Stimulated activated CD4-positive, alpha-beta T cell treated with anti-CD3 and anti-CD28 coated beads, Interleukin-4, amount 100 ng/mL, for 4 hours (primary cell): ENCODE results near the gene HAPSTR1.

Experiments
- DNase-seq, 2 experiments: peaks; one replicate each; pipeline ENCODE4 v3.0.0-alpha.2; 2020

Gene HAPSTR1

DNA sequence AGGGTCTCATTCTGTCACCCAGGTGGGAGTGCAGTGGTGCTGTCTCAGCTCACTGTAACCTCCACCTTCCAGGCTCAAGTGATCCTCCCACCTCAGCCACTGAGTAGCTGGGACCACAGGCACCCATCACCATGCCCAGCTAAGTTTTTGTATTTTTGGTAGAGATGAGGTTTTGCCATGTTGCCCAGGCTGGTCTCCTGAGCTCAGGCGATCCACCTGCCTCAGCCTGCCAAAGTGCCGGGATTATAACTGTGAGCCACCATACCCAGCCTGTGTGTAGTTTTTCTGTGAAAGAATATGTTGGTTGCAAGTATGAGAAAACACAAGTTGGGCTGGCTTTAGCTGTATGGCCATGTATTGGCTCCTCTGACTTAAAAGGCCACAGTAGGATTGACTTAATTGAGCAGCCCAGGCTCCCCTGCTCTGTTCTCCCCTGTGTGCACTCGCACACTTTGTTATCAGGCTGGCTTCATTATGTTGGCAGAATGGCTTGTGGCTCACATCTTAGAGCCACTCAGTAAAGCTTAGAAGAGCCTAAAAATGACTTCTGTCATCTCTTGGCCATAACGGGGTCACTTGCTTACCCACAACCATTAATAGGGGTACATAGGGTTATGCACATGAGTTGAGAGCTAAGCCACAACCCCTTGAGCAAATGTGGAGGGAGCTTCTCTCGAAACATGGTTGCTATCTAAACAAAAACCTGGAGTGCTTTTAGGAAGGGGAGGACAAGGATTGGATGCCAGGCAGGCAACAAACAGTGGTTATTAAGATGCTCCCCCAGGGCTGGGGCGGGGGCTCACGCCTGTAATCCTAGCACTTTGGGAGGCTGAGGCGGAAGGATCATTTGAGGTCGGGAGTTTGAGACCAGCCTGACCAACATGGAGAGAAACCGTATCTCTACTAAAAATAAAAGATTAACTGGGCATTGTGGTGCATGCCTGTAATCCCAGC, 6.1 kb downstream of the HAPSTR1 start:
- DNase-seq, result no peak

DNA sequence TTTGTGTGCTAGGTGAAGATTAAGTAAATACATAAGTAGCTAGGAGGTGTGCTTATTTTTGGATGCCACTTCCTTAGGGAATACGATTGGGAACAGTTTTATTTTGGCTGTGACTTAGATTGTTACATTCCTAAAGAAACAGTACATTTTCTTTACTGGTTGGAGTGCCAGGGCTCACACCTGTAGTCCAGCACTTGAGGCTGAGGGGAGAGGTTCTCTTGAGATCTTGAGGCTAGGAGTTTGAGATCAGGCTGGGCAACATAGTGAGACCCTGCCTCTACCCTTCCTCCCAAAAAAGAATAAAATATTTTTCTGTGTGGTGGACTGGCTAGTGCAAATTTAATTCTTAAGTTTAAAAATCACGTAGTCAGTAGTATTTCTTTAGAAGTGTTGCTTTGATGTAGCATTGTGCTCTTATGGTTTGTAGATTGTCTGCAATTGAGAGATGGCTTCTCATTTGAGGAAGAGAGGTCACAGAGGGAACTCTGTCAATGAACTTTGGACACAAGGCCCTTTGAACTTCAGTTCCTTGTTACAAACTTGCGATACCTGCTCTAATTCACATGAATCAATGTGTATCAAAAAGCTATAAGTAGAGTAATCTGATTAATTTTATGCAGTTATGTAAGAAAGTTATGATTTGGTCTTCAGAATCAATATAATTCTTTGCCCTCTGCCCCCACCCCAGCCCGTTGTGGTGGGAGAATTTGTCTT, 7.1 kb downstream of the HAPSTR1 start:
- DNase-seq, result no peak

DNA sequence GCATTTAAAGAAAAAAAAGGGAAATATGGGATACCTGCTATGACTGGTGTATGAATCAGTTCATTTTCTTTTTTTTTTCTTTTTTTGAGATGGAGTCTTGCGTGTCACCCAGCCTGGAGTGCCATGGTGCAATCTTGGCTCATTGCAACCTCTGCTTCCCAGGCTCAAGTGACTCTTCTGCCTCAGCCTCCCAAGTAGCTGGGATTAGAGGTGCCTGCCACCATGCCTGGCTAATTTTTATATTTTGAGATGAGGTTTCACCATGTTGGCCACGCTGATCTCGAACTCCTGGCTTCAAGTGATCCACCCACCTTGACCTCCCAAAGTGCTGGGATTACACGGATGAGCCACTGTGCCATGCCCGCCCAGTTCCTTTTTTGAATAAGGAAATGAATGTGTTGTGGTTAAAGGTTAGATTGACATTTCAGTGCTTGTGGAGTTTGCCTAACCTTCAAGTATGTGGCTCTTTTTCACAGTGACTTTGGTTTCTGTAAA, 7.7 kb downstream of the HAPSTR1 start:
- DNase-seq, result no peak

DNA sequence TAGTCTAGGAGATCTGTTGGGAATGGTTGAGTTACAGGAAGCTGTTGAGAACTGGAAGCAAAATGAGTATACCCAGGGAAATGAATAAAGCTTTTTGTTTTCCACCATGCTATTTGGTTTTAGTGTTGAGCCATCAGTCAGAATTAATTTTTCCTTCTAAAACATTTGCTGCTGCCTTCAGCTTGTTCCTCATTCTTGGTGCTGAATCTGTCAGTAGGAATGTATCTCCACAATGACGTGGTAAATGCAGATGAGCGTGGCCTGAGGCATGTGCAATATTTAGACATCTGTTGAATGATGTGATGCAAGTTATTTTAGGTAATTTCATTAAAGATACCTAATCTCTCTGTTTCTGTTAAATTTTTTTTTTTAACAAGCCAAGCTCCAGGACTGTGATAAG, 10.9 kb downstream of the HAPSTR1 start:
- no peak for DNase-seq

DNA sequence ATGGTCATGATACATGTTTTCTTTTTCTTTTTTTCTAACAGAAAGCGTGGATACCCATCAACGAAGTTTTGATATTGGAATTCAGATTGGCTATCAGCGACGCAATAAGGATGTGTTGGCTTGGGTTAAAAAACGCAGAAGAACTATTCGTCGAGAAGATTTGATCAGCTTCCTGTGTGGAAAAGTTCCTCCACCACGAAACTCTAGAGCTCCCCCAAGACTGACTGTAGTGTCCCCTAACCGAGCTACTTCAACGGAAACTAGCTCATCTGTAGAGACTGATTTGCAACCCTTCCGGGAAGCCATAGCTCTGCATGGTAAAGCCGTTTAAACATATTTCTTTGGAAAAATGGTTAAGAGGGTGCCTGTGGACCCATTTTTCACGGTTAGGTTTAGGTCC, 11.5 kb downstream of the HAPSTR1 start:
- DNase-seq, result no peak

DNA sequence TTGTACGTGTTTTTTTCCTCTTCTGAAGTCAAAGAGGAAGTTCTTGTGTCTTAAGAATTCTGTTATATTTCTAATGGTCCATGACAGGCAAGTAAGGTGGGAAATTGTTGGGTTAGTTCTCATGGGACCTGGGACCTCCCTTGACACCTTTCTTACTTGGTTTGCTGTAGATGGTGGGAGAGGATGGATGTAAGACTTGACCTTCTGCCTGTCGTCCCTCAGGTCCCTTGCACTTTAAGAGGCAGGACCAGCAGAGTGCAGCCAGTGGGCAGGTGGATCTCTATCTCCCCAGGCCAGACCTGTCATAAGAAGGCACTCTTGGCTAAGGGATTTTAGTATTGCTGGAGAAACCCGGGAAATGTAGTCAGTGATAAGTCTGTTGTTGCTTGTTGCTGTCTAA, 12.1 kb downstream of the HAPSTR1 start:
- DNase-seq, result no peak

DNA sequence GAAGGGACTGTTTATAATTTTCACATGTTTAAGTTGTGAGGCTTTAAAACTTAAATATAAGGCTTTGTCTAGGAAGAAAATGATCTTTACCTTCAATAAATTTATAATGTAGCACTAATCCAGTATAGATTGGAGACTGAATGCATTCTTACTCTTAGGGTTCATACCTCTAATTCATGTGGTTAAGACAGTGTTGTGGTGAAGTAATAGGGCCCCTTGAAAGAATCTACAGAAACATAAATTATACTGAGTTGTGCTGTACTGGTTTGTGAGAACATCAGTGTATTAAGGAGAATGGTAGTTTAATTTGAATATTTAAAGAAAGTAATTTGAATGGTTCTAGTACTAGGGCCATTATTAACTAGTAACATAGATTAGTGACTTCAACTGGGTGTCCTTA, 13.7 kb downstream of the HAPSTR1 start:
- DNase-seq, result no peak

DNA sequence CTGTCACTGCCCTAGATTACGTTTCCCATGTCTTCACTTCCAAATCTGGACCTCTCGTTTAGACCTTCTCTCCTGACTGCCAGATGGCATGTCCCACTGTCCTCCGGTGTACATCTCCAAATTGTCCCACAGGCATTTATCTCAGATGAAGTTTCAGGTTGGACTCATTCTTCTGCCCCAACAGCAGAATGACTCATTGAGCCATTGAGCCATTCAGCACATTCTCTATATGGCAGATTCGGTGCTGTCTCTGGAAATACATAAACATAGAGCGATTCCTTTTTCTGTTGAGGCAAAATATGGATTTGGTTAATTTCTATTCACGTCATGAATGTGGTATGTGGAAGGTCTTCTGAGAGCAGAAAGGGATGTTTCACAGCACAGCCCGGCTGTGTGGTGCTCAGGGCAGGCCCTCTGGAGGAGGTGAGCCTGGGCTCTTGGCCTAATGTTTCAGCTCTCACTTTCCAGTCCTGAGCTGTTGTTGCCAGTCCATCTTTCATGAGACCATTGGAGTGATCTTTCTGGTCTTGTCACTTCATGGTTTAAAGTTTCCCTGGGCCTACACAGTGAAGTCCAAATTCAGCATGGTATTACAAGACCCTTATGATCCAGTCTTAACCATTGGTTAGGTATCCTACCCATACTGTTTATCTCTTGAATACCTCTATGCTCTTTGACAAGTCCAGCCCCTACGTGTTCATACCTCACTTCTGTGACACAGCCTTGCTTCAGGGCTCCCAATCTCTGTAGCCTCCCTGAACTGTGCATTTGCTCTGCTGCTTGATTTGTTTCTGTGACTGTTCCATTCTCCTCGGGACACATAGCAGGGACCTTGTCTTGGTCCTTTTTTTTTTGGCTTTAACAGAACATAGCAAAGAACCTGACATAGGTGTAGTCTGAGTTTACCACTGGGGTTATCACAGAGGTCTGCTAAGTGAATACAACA, 15.9 kb downstream of the HAPSTR1 start:
- DNase-seq, result no peak

DNA sequence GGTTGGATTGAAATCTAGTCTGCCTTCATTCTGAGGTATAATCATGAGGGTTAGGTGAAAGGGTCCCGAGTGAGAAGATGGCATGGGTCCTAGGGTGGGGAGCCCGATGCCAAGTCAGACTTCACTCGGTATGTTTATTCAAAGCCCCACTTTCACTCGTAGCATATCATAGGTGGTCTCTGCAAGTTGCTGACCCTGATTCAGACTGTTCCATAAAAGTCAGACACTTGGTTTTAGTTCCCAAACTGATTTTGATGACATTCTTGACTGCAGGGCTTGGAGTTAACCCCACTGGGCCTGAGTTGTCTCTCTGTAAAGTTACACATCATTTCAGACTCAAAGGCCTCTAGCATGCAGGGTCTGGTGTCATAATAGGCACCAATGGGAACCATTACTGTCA, 17.8 kb downstream of the HAPSTR1 start:
- no peak for DNase-seq

DNA sequence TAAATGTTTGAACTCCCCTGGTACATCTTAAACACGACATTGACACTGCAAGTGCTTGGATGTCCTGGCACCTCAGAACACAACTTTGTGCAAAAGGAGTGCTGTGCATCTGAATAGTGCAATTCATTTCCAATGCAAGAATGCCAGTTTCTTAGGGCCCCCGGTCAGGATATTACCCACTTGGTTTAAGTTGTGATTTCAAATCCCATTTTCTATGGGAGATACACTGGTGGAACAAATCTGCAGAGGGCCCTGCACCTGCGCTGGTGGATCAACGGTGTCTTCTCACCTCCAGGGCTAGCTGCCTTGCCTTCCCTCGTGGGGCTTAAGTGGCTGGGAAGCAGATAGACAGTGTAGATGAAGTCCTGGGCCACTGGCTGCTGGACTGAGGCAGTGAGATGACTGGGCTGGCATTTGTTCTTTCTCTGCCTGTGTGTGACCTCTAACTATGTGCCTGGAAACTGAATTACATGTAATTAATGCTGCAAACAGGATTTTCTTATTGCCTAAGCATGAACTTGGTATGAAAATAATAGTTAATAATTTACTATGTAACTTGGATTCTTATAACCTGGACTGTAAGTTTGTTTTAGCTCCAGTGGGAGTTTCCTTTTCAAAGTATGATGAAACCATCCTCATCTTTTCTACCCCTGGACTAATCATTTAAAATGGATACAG, 20.9 kb downstream of the HAPSTR1 start:
- no peak for DNase-seq

DNA sequence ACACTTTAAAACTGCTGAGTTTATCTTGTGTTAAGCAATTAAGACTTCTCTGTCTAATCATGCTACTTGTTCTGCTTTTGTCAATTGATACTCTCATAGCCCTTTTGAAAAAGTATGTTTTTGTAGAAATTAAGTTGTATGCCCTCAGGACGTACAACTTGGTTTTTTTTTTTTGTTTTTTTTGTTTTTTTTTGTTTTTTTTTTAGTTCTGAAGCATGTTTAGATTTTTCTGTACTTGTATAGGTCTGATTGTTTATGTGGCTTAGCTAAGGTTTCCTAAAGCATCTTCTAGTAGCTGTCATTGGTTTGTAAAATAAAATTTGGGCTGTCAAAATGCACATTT, 21.4 kb downstream of the HAPSTR1 start:
- DNase-seq, result no peak

DNA sequence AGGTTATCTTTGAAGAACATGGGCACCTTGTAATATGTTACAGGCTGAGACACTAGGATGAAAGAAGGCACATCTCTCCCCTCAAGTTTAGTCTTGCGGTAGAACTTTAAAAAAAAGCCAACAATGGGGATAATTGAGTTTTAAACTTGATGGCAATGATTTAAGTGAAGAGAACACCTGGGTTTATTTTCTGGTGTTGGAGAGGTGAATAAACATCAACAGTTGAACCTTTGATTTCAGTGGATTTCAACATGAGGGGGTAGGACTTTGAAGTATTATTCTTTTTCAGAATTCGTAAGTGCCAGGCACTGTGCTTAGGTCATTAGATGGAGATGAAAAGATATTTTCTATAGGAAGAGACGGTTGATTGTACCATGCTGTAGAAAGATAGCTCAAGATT, 22.3 kb downstream of the HAPSTR1 start:
- no peak for DNase-seq

DNA sequence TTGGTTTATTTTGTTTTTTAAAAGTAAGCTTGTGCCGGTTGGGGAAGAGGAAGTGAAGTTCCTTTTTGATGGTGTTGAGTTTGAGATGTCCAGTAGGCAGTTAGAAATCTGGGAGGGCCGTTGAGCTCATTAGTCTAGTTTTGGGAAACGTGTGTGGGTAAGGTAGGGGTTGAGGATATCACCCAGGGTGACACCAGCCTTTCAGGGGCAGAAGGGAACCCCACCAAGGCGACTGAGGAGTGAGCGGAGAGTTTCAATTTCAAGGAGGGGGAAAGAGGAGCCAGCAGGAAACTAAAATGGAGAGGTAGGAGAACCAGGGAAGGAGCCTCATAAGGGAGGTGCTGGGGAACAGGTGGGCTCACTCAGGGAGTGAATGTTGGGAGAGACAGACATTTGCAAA, 22.7 kb downstream of the HAPSTR1 start:
- DNase-seq, result no peak

DNA sequence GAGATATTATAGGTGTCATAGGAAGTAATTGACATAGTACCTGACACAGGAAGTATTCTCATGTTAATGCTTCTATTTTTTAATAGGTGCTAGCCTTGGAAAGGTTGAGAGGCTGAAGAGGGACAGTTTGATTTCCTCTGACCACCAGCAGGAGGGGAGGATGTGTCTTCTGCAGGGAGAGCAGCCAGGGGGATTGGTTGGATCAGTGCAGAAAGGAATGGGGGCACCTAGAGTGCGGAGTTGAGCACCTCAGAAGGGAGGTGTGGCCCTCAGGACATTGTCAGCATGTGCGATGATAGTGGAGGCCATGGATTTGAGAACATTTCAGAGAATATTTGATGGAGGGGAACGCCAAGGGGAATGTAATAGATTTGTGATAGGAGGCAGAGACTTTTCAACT, 23.4 kb downstream of the HAPSTR1 start:
- no peak for DNase-seq

DNA sequence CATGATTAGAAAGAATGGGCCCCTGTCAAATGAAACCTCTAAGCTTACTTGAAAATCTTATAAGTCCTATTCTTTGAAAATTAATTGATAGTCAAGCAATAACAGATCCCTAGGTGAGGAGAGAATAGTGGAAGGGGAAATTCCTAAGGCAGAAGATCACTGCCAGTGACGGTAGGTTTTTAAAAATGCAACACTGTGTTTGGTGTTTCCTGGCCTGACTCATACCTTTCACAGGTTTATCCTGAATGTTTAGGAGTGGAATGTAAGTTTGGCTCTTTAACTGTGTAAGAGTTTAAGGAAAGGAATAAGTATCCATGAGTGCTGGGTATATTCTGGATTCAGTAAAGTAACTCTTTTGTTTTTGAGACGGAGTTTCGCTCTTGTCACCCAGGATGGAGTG, 23.8 kb downstream of the HAPSTR1 start:
- DNase-seq, result no peak

DNA sequence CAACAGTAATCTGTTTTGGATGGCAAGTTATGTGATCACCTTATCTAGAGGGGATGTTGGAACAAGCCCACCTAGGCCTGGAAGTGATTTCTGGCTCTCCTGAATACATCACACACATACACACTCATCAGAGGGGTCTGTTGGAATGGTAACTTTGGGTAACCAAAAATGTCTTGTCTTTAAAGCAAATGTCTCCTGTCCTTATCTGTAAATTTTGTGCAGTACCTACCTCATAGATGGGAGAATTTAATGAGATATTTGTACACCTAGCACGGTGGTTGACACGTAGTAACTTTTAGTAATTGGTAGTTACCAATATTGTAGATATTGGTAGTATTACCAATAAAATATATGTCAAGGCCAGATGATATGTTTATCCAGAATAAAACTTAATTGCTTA, 24.7 kb downstream of the HAPSTR1 start:
- DNase-seq, result no peak

DNA sequence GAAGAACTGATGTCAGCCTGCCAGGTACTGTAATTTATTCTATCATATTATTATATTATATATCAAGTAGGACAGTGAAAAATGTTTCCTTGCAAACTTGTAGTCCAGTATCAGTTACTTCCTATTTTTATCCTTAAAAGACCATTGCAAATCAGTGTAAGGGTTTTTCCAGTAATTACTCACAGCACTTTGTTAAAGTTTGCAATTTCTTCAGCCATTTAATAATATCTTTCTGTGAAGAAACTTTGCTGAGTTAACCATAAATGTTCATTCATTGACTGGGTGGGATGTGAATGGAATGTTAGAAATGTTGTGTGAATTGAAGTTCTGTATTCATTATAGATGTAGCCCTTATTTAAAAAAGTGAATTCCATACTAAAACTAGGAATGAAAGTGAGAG, 26.7 kb downstream of the HAPSTR1 start:
- DNase-seq, result no peak

DNA sequence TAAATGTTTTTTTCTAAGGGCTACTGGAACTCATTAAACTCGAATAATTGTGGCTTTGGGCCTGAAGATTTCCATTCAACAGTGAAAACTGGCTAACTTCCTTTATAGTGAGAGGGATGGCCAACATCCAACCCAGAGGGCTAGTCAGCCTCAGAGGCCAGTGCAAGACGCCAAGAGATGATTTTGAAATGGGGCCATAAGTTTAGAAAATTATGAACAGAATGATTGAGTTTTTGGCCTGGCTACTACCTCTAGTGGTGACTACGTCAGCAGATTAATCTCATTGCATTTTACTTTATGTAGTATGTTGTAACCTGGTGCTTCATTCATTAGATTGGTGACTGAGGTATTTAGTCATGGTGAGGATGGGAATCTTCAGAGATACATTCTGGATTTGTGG, 28.4 kb downstream of the HAPSTR1 start:
- no peak for DNase-seq

DNA sequence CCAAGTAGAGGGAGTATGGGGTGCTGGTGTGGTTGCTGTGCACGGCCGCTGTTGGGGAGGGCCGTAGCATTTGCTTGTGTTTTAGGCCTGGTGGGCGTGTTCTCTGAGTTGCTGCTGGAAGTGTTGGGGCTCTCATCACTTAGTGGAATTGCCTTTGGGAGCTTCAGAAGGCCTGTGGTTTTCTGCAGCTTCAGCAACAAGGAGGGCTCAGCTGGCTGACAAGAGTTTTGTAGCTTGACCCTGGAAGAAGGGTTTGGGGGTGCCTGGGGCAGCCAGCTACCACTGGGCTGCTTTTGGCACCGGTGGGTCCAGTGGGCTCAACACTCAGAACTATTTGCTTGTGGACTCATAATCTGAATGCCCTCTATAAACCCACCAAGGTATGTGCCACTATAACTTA, 30.9 kb downstream of the HAPSTR1 start:
- DNase-seq, result no peak

DNA sequence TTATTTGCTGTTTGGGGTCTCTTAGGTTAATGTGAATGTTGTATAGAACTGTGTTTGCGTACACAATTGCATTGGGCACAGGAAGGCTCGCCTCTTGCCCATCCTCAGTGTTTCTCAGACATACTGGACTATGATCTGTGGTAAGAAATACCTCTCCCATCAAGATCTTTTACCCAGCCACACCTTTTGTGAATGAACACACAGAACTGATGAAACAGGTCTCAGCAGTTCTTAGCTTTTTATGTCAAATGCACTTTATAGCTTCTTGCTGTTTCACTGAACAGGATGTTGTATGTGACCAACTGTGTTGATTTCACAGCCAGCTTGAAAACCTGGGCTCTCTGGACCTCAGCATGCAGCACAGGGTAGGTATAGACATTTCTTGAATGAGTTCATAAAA, 31.5 kb downstream of the HAPSTR1 start:
- no peak for DNase-seq

DNA sequence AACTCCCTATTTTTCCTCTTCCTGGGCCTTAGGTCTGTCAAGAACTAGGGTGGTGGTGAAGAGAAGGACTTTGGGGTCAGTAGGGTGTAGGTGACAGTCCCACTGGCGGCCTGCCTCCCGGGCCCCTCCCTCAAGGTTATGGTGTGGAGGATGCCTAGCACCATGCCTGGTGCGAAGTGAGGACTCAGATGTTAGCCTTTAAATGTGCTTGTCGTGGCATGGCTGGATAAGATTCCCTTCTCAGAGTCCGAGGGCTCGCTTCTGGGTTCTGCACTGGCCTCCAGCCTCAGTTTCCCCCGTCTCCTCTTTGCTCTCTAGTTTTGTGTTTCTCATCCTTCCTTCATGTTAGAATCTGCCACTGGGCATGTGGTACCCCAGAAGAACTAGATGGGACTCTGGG, 32.0 kb downstream of the HAPSTR1 start:
- DNase-seq, result no peak

DNA sequence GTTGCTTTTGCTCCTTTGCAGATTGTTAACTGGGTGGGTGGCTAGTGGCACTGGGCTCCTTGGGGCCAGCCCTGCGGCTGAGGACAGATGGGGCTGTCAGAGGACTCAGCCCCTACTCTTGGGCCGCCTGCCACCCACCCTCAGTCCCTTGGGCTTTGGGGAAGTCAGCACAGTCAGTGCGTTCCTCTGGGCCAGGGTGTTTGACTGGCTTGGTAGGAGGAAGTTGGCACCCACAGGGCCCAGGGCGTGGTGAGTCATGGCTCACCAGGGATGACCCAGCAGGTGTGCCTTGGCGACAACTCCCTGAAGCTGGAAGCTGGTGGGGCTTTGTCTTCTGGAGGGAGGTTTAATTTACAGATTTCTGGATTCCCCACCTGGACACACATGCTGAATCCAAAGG, 32.4 kb downstream of the HAPSTR1 start:
- no peak for DNase-seq

DNA sequence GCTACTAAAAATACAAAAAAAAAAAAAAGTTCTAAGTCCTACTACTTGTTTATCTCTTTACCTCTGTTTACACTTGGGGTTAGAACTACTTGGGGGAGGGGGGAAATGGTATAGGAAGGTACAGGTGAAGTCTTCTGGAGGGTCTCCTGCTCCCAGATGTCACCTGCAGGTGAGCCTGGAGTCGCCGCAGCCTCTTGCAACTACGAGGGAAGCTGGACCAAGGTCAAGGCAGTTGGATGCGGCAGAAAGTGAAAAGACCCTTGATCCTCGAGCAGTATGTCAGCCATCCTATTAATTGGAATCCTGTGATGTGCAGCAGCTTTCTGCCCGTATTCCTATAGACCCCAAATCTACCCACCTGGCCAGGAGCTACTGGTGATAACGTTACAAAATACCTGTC, 33.0 kb downstream of the HAPSTR1 start:
- DNase-seq, result no peak
